ENCODE data around the gene PRSS56. TPM values are rescaled to one million over a fixed set of nuclear protein-coding genes. Genes with fewer than 3 reads are reported as not detected.
"Not testable (repeated sequence)": the region's sequence is repeated elsewhere in the genome, so short reads cannot be mapped to it uniquely, and the experiment has no call there.

Gene PRSS56
- total RNA-seq, 1 experiment from 2014 or later, result not detected

- no peak for DNase-seq (ENCODE audit: low spot score)
Observed at GRCh38 chr2:232525791-232526371, 5.7 kb downstream of the PRSS56 start, which contains the start of gene CHRND. TSS of gene CHRND (plus strand) at chr2:232526160. CDS start at chr2:232526216, 56 bp downstream.

- DNase-seq (ENCODE audit: low spot score), result no peak
Observed at GRCh38 chr2:232526372-232526941, 6.3 kb downstream of the PRSS56 start.

GRCh38 chr2:232527905-232528470 lies 7.8 kb downstream of the PRSS56 start:
- DNase-seq (ENCODE audit: low spot score), result no peak

- peak; percentile 21 for DNase-seq (ENCODE audit: low spot score)
Observed at GRCh38 chr2:232528746-232529460, 8.7 kb downstream of the PRSS56 start.

GRCh38 chr2:232529806-232530547 lies 9.8 kb downstream of the PRSS56 start:
- DNase-seq (ENCODE audit: low spot score), result no peak

GRCh38 chr2:232530626-232531260 lies 10.6 kb downstream of the PRSS56 start:
- no peak for DNase-seq (ENCODE audit: low spot score)

GRCh38 chr2:232532419-232532818 lies 12.2 kb downstream of the PRSS56 start:
- DNase-seq (ENCODE audit: low spot score), result no peak

GRCh38 chr2:232532821-232533220 lies 12.6 kb downstream of the PRSS56 start:
- DNase-seq (ENCODE audit: low spot score), result not testable (repeated sequence)

GRCh38 chr2:232533944-232534710 lies 13.9 kb downstream of the PRSS56 start:
- DNase-seq (ENCODE audit: low spot score), result no peak

- DNase-seq (ENCODE audit: low spot score), result no peak
Observed at GRCh38 chr2:232534940-232535651, 14.9 kb downstream of the PRSS56 start.

- DNase-seq (ENCODE audit: low spot score), result no peak
Observed at GRCh38 chr2:232535761-232536530, 15.8 kb downstream of the PRSS56 start.

- DNase-seq (ENCODE audit: low spot score), result no peak
Observed at GRCh38 chr2:232537079-232537478, 16.9 kb downstream of the PRSS56 start.

GRCh38 chr2:232537499-232537898 lies 17.3 kb downstream of the PRSS56 start:
- no peak for DNase-seq (ENCODE audit: low spot score)

GRCh38 chr2:232538671-232539070 lies 18.5 kb downstream of the PRSS56 start:
- DNase-seq (ENCODE audit: low spot score), result no peak

GRCh38 chr2:232539298-232540231 lies 19.4 kb downstream of the PRSS56 start, which contains the start of gene CHRNG:
TSS of gene CHRNG (plus strand) at chr2:232539692. CDS start at chr2:232539748, 56 bp downstream.
- DNase-seq (ENCODE audit: low spot score), result no peak

GRCh38 chr2:232540441-232541041 lies 20.4 kb downstream of the PRSS56 start:
- no peak for DNase-seq (ENCODE audit: low spot score)

GRCh38 chr2:232541195-232541960 lies 21.2 kb downstream of the PRSS56 start:
- no peak for DNase-seq (ENCODE audit: low spot score)

Measured in A172 (cell line).